GM12801 (cell line): ENCODE results near the gene RBPJL.

Experiments used
- CTCF ChIP-seq: IDR thresholded peaks from one replicate; pipeline ENCODE4 v1.5.1; 2011; ENCODE audit warnings: control low read depth; ENCODE audit not compliant: insufficient read length; ENCODE audit errors: extremely low read depth

RBPJL gene, protein sequence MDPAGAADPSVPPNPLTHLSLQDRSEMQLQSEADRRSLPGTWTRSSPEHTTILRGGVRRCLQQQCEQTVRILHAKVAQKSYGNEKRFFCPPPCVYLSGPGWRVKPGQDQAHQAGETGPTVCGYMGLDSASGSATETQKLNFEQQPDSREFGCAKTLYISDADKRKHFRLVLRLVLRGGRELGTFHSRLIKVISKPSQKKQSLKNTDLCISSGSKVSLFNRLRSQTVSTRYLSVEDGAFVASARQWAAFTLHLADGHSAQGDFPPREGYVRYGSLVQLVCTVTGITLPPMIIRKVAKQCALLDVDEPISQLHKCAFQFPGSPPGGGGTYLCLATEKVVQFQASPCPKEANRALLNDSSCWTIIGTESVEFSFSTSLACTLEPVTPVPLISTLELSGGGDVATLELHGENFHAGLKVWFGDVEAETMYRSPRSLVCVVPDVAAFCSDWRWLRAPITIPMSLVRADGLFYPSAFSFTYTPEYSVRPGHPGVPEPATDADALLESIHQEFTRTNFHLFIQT

DNA sequence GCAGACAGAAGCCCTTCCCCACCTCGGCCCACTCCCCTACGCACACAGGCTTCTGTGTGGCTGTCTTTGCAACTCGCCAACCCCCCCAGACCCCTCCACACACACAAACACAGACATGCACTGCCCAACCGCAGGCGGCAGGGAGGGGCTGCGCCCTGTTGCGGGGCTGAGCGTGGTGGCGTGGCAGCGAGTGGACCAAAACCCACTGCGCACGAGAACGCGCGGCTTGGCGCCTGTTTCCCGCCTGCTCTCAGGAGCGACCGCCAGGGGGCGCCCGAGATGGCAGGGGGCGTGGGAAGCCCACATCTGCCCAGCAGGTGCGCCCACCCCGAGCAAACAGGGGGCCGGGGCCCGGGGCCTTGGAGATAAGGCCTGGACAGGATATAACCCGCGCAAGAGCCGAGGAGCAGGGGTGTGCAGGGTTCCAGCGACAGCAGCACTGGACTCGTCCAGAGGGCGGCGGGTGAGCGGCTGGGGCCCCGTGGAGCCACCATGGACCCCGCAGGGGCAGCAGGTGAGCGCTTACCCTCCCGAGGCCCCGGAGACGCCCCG lies at the start of gene RBPJL:
Gene RBPJL (plus strand): TSS at position 410 of the 552 bp plus-strand sequence. CDS start 83 bp downstream, at position 493.
- TF ChIP-seq CTCF: no peak

DNA sequence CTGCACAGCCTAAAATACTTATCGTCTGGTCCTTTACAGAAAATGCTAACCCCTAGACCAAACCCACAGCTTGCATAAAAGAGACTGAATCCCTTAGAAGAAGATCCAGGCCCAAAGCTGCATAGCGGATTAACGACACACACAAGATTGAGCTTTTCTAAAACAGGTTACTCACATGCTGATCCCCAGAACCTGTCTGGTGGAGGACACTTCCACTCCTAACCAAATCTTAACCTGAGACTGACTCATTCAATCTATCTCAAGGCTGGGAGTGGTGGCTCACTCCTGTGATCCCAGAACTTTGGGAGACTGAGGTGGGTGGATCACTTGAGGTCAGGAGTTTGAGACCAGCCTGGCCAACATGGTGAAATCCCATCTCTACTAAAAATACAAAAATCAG lies 49.5 kb upstream of the RBPJL start:
- no peak for TF ChIP-seq CTCF

DNA sequence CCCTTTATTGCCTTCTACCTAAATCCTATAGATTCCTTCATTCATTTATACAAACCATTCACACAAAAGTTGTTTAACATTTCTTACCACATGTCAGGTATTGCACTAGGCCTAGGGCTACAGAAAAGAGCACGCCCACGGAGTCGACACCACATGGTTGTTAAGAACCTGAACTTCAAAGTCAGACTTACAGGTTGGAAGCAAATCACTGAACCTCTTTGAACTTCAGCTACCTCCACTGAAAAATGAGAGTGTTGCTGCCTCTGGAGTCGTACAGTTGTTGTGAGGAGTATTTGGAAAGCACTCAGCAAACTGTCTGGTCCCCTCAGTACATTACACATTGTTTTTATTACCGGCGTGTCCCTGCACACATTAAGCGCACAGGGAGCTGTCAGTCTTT lies 48.9 kb upstream of the RBPJL start:
- no peak for TF ChIP-seq CTCF

- no peak for TF ChIP-seq CTCF
Observed at GRCh38 chr20:45258259-45258658, 48.4 kb upstream of the RBPJL start.

- no peak for TF ChIP-seq CTCF
Observed at GRCh38 chr20:45258664-45259063, 48.0 kb upstream of the RBPJL start.

- TF ChIP-seq CTCF: no peak
Observed at GRCh38 chr20:45263556-45264266, 42.9 kb upstream of the RBPJL start.

- no peak for TF ChIP-seq CTCF
Observed at GRCh38 chr20:45266977-45267376, 39.7 kb upstream of the RBPJL start.
